Fibroblast of villous mesenchyme (primary cell): ENCODE measurements around the gene CTBS. TPM values are rescaled to one million over a fixed set of nuclear protein-coding genes. Genes with fewer than 3 reads are reported as not detected.
"Not testable (repeated sequence)": the region's sequence is repeated elsewhere in the genome, so short reads cannot be mapped to it uniquely, and the experiment has no call there.

ENCODE experiments used
- DNase-seq: peaks from one replicate; pipeline ENCODE4 v3.0.0-alpha.2; 2010; ENCODE audit warnings: low read depth
- H3K4me3 ChIP-seq: 2 replicates; pipeline ENCODE4 v1.5.1; 2011; ENCODE audit warnings: low read depth, mild to moderate bottlenecking, low read length
- total RNA-seq: library from RNA; depleted of rRNA; stranded (reverse); fragments of >200 nt; gene quantifications from 2 replicates; pipeline ENCODE4 v1.2.3, GENCODE V29; 2012
- TF ChIP-seq, protein P1 (sequence below): IDR thresholded peaks from 2 replicates; pipeline ENCODE4 v1.5.1; 2012; ENCODE audit warnings: low read depth, mild to moderate bottlenecking, low read length; ENCODE audit not compliant: insufficient read depth

The CTBS gene
- total RNA-seq, 1 donor, result 12.1 TPM

DNA sequence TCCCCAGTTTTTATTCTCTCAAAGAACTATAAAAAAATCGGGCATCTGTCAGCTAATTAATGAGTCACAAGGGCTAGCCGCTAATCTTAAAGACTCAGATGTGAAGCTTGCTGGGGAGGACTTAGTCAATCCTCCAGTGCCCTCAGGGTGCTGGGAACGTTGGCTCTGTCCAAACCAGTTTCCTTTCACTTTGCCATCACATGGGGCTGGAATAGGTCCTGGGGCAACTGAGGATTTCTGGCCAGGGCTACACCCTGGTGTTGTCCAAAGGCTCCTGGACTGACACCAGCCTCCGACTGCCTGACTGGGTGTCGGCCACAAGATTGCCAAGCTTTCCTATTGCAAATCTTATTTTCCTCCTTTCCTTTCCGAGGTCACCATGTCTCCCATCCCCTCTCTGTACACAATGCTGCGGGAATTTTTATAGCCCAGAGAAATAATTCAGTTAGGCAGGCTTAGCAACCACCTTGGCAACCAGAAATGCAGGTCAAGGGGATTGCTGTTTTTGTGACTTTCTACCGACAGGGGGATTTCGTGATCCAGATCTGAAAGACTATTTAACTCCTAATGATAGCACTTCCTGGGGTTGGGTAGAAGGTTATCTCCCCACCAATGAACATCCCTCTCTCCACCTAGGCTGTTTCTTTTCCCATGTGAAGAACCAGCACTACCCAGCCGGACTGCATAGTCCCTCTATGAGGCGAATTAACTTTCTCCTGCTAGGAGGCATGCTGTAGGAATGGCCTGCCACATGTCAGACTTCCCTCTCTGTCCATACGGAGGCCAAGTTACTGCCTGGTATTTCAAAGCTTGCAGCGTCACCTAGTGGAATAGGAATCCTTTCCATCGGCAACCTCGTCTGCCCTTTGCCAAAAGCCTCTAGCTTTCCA lies 29.9 kb upstream of the CTBS start:
- TF ChIP-seq, protein P1, sequence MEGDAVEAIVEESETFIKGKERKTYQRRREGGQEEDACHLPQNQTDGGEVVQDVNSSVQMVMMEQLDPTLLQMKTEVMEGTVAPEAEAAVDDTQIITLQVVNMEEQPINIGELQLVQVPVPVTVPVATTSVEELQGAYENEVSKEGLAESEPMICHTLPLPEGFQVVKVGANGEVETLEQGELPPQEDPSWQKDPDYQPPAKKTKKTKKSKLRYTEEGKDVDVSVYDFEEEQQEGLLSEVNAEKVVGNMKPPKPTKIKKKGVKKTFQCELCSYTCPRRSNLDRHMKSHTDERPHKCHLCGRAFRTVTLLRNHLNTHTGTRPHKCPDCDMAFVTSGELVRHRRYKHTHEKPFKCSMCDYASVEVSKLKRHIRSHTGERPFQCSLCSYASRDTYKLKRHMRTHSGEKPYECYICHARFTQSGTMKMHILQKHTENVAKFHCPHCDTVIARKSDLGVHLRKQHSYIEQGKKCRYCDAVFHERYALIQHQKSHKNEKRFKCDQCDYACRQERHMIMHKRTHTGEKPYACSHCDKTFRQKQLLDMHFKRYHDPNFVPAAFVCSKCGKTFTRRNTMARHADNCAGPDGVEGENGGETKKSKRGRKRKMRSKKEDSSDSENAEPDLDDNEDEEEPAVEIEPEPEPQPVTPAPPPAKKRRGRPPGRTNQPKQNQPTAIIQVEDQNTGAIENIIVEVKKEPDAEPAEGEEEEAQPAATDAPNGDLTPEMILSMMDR, result peak; percentile 67
- peak overlapping the region; percentile 34 for H3K4me3 ChIP-seq
- DNase-seq, result peak; percentile 91

DNA sequence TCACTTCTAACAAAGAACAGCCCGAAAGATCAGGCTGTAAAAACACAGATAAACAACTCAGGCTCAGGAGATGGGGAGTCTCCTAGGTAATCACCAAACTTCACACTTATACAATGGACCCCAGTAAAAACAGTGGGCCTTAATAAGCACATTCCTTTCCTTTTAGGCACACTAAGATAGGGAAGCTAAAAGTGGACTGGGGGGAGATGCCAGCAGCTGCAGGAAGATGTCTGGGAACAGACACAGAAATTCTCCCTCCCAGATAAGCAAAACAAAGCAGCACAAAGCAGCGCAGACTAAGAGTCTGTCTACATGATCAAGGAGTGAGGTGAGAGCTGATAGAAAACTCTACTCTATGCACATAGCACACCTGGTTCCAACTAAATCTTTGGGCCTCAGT lies 29.0 kb upstream of the CTBS start:
- DNase-seq, result peak; percentile 70
- H3K4me3 ChIP-seq, result peak overlapping the region; percentile 34
- TF ChIP-seq, protein P1, result no peak

DNA sequence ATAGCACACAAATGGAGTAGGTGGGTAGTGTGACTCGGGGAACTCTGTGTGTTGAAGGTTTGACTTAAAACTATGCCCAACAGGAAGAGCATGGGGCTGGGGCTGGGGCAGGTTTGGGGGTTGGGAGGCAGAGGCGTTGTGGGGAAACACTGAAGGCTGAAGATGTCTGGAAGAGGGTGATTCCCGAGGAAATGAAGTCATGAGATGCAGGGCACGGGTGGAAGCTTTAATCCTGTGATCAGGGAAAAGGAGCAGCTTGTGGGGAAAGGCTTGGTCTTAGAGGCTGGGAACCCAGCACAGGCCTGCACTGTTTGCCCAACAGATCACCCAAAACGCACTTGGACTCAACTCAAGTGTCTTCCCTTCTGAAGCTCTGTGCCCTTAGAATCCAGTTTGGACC lies 26.6 kb upstream of the CTBS start:
- TF ChIP-seq, protein P1, result no peak
- no peak overlapping the region for H3K4me3 ChIP-seq
- DNase-seq, result no peak

DNA sequence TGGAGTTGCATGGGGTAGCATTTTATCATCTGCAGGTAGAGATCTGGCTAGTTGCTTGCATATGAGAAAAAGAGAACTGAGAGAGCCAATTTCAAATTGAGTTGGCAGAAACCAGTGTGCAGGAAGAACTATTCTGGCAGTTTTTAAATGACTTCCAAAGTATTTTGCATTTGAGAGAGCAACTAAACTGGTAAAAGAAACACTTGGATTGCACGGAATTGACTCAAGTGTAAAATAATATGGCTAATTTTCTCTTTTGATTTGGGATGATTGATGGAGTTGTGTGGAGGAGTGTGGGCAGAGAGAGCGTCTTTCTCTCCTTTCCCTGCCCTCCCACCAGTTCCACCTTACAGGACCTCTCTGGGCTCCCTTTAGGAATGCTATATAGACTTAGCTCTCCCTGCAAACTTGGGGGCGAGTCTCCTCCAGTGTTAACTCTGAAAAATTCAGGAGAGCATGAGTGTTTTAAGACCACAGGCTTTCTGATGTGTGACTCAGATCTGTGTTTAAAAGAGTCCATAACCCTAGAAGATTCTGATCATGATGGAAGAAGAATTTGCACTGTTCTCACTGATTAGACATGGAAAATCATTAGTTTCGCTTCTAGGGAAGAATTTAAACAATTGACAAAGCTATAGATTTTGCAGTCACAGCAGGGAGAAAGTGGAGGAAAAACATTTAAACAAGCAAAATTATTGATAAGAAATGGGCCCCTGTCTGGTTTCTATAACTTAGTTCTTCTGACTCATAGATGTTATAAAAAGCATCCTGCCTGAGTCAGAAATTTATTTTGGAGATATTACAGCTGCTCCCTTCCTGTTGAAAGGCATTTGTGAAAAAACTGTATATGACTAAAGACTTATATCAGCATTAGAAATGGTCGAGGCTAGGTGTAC lies 24.9 kb upstream of the CTBS start:
- TF ChIP-seq, protein P1, result no peak
- no peak overlapping the region for H3K4me3 ChIP-seq
- DNase-seq, result peak; percentile 83

DNA sequence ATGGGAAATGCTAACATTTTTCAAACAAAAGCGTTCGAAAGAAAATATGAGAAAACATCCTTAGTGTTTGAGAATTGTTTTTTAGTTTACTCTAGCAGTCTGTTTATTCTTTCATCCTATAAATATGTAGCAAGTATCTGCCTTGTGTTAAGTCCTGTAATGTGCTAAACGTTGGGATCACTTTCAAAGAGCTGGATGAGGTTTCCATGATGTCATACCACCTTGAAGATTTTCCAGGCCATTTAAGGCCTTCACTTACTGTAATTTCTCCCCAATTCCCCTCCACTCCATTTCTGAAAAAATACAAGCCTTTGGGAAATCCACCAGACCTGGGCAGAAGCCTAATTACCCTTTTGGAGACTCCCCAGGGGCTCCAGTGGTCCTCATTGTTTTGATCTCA lies 24.2 kb upstream of the CTBS start:
- no peak overlapping the region for H3K4me3 ChIP-seq
- TF ChIP-seq, protein P1, result no peak
- peak; percentile 73 for DNase-seq

DNA sequence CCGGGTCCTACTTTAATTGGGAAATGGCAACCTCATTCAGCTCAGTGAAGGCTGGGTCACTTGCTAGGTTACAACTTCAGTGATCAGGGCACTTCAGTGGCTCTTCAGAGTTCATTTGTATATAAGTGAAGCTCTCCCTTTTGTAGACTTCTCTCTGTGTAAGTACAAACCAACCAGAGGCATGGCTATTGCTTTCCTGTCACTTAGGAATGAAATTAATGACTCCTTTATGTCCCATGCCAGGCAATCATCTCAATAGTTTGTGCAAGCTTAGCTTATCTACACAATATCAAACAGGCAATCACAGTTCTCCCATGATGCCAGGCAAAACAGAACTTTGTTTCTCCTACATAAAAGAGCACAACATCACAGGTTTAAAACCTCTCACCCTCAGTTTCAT lies 22.8 kb upstream of the CTBS start:
- TF ChIP-seq, protein P1, result no peak
- DNase-seq, result no peak
- H3K4me3 ChIP-seq, result no peak overlapping the region

DNA sequence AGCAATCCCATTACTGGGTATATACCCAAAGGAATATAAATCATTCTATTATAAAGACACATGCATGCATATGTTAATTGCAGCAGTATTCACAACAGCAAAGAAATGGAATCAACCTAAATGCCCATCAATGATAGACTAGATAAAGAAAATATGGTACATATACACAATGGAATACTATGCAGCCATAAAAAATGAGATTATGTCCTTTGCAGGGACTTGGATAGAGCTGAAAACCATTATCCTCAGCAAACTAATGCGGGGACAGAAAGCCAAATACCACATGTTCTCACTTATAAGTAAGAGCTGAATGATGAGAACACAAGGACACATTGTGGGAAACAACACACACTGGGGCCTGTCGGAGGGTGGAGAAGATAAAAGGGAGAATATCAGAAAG lies 20.7 kb upstream of the CTBS start:
- not testable (repeated sequence) for DNase-seq, H3K4me3 ChIP-seq
